Astrocyte of the hippocampus (primary cell): ENCODE measurements around the gene BBX.

Experiments used
- DNase-seq: peaks from one replicate; pipeline ENCODE4 v3.0.0; 2011; ENCODE audit warnings: low read depth, low spot score

The BBX gene

GRCh38 chr3:107522510-107523288, at the start of gene BBX:
BBX (plus strand) TSS chr3:107522962; CDS start chr3:107710461, 187,499 bp downstream.
- peak; percentile 99 for DNase-seq

- DNase-seq, result no peak
Observed at GRCh38 chr3:107476462-107476861, 46.3 kb upstream of the BBX start.

GRCh38 chr3:107487490-107487889, 35.3 kb upstream of the BBX start:
- no peak for DNase-seq

- no peak for DNase-seq
Observed at GRCh38 chr3:107488942-107489341, 33.8 kb upstream of the BBX start.

GRCh38 chr3:107493134-107493533, 29.6 kb upstream of the BBX start:
- no peak for DNase-seq

- DNase-seq, result no peak
Observed at GRCh38 chr3:107496855-107497254, 25.9 kb upstream of the BBX start.

GRCh38 chr3:107498646-107499045, 24.1 kb upstream of the BBX start:
- no peak for DNase-seq

- no peak for DNase-seq
Observed at GRCh38 chr3:107506458-107506857, 16.3 kb upstream of the BBX start.

GRCh38 chr3:107508331-107508730, 14.4 kb upstream of the BBX start:
- no peak for DNase-seq

- no peak for DNase-seq
Observed at GRCh38 chr3:107512108-107512507, 10.7 kb upstream of the BBX start.

- no peak for DNase-seq
Observed at GRCh38 chr3:107514453-107514852, 8.3 kb upstream of the BBX start.

- DNase-seq, result no peak
Observed at GRCh38 chr3:107516475-107516874, 6.3 kb upstream of the BBX start.

GRCh38 chr3:107520535-107520934, 2.2 kb upstream of the BBX start:
- DNase-seq, result no peak

- DNase-seq, result no peak
Observed at GRCh38 chr3:107521469-107522059, 1.2 kb upstream of the BBX start.

GRCh38 chr3:107523289-107523538, 452 bp downstream of the BBX start:
- DNase-seq, result no peak

- peak; percentile 77 for DNase-seq
Observed at GRCh38 chr3:107523539-107524325, 970 bp downstream of the BBX start.

- DNase-seq, result peak; percentile 63
Observed at GRCh38 chr3:107524326-107524840, 1.6 kb downstream of the BBX start.

- DNase-seq, result peak; percentile 73
Observed at GRCh38 chr3:107524841-107525643, 2.3 kb downstream of the BBX start.

- peak; percentile 52 for DNase-seq
Observed at GRCh38 chr3:107525644-107526305, 3.0 kb downstream of the BBX start.

- no peak for DNase-seq
Observed at GRCh38 chr3:107531917-107532469, 9.2 kb downstream of the BBX start.

GRCh38 chr3:107540857-107541256, 18.1 kb downstream of the BBX start:
- no peak for DNase-seq
